Measurements from ENCODE around the gene ITGB8. TPM values are rescaled to one million over a fixed set of nuclear protein-coding genes. Genes with fewer than 3 reads are reported as not detected.
"Not testable (repeated sequence)": the region's sequence is repeated elsewhere in the genome, so short reads cannot be mapped to it uniquely, and the experiment has no call there.

Gene ITGB8
- total RNA-seq, 1 donor from 2014 or later, result 23.3 TPM

- no peak overlapping the region for H3K27ac Mint-ChIP-seq
- H3K4me3 Mint-ChIP-seq, result no peak overlapping the region
- DNase-seq (ENCODE audit: extremely low spot score, unreplicated experiment), result no peak
- no peaks in the 10 kb centered on the region for H3K36me3 Mint-ChIP-seq
- no peak for TF ChIP-seq CTCF (conservative IDR thresholded peaks at IDR 0.05)
- H3K27me3 Mint-ChIP-seq, result no peaks in the 10 kb centered on the region
- H3K9me3 Mint-ChIP-seq, result no peaks in the 10 kb centered on the region
- H3K4me1 Mint-ChIP-seq (ENCODE audit: unreplicated experiment), result no peaks in the 10 kb centered on the region
These were observed 33.8 kb upstream of the ITGB8 start for GRCh38 chr7:20296901-20297300.

- DNase-seq (ENCODE audit: extremely low spot score, unreplicated experiment), result no peak
- no peak overlapping the region for H3K27ac Mint-ChIP-seq
- no peaks in the 10 kb centered on the region for H3K4me1 Mint-ChIP-seq (ENCODE audit: unreplicated experiment)
- no peak overlapping the region for H3K4me3 Mint-ChIP-seq
- no peak for TF ChIP-seq CTCF (conservative IDR thresholded peaks at IDR 0.05)
- no peaks in the 10 kb centered on the region for H3K9me3 Mint-ChIP-seq
- H3K36me3 Mint-ChIP-seq, result no peaks in the 10 kb centered on the region
- H3K27me3 Mint-ChIP-seq, result no peaks in the 10 kb centered on the region
These were observed 32.2 kb upstream of the ITGB8 start for GRCh38 chr7:20298486-20298901.

- TF ChIP-seq CTCF (conservative IDR thresholded peaks at IDR 0.05), result no peak
- H3K27me3 Mint-ChIP-seq, result no peaks in the 10 kb centered on the region
- H3K9me3 Mint-ChIP-seq, result peaks cover 1% of the 10 kb centered on the region
- DNase-seq (ENCODE audit: extremely low spot score, unreplicated experiment), result no peak
- no peaks in the 10 kb centered on the region for H3K36me3 Mint-ChIP-seq
- H3K4me1 Mint-ChIP-seq (ENCODE audit: unreplicated experiment), result peaks cover 2% of the 10 kb centered on the region
- H3K4me3 Mint-ChIP-seq, result no peak overlapping the region
- no peak overlapping the region for H3K27ac Mint-ChIP-seq
These were observed 31.6 kb upstream of the ITGB8 start for GRCh38 chr7:20299145-20299544.

DNA sequence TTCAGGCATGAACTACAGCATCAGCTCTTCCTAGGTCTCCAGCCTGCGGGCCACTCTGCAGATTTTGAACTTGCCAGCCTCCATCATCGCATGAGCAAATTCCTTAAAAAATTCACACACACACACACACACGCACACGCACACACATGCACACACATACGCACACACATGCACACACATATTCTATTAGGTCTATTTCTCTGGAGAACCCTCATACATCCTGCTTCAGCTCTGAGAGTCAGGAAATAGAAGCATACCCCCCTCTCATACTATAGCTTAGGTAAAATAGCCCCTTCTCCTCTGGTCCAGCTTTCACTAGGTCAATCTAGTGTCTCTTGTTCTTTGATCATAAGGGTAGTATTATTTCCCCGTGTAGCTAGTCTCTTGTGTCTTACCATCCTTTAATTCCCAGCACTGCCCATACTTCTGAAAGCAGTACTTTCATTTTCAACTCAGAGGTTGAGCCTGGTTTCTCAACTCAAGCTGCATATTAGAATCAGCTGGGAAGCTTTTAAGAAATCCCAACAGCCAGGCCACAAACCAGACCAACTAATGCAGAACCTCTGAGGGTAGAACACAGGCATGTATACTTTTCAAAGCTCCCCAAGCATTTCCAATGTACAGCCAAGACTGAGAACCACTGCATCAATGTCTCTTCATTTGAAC is 30.9 kb upstream of the ITGB8 start:
- no peaks in the 10 kb centered on the region for H3K27me3 Mint-ChIP-seq
- no peak for DNase-seq (ENCODE audit: extremely low spot score, unreplicated experiment)
- H3K4me1 Mint-ChIP-seq (ENCODE audit: unreplicated experiment), result peaks cover 4% of the 10 kb centered on the region

DNA sequence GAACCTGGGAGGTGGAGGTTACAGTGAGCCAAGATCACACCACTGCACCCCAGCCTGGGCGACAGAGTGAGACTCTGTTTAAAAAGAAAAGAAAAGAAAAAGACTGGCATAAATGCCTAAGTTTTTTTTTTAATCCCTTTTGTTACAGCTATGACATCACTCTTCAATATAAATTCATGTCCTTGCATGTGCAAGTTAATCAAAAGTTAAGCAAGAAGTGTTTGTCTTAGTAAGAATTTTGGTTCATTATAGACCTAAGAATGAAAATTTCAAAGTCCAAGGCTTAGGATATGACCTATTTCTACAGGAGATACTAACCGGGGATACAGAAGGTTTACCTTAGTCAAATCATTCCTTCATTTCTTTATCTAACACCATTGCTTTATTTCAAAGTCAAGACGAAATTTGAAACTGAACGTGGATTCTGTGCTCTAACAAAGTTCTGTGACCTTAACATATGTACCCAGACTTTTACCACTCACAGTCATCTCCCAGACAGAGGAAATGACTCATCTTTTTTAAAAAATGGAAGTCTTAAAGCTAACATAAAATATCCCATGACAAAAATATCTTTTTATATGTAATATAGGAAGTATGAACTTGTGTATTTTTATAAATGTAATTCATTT is 29.3 kb upstream of the ITGB8 start:
- no peak for DNase-seq (ENCODE audit: extremely low spot score, unreplicated experiment)
- no peak for TF ChIP-seq CTCF (conservative IDR thresholded peaks at IDR 0.05)
- H3K4me3 Mint-ChIP-seq, result no peak overlapping the region
- H3K36me3 Mint-ChIP-seq, result no peaks in the 10 kb centered on the region
- H3K27ac Mint-ChIP-seq, result no peak overlapping the region
- peaks cover 4% of the 10 kb centered on the region for H3K9me3 Mint-ChIP-seq
- no peaks in the 10 kb centered on the region for H3K27me3 Mint-ChIP-seq
- peaks cover 4% of the 10 kb centered on the region for H3K4me1 Mint-ChIP-seq (ENCODE audit: unreplicated experiment)

More for the DNA sequence above, 30.9 kb upstream of the ITGB8 start:
- peaks cover 4% of the 10 kb centered on the region for H3K9me3 Mint-ChIP-seq
- no peaks in the 10 kb centered on the region for H3K36me3 Mint-ChIP-seq
- no peak overlapping the region for H3K27ac Mint-ChIP-seq
- TF ChIP-seq CTCF (conservative IDR thresholded peaks at IDR 0.05), result no peak
- no peak overlapping the region for H3K4me3 Mint-ChIP-seq

- H3K4me1 Mint-ChIP-seq (ENCODE audit: unreplicated experiment), result peaks cover 13% of the 10 kb centered on the region
- H3K9me3 Mint-ChIP-seq; H3K36me3 Mint-ChIP-seq; H3K27ac Mint-ChIP-seq; DNase-seq (ENCODE audit: extremely low spot score, unreplicated experiment); H3K27me3 Mint-ChIP-seq; H3K4me3 Mint-ChIP-seq: not testable (repeated sequence)
These were observed 28.4 kb upstream of the ITGB8 start for GRCh38 chr7:20302300-20302699.
